Activated CD4-positive, alpha-beta T cell treated with anti-CD3 and anti-CD28 coated beads, Interleukin-2, amount 50 U/mL, for 24 hours (primary cell): ENCODE results near the gene OR10H2.
"Not testable (repeated sequence)": the region's sequence is repeated elsewhere in the genome, so short reads cannot be mapped to it uniquely, and the experiment has no call there.

Source experiments
- DNase-seq, 2 donors: peaks; one replicate each; pipeline ENCODE4 v3.0.0-alpha.2; 2020; ENCODE audit warnings: low read depth in 1 of 2, low spot score in 1 of 2

The OR10H2 gene

GRCh38 chr19:15727724-15728123 lies at the start of gene OR10H2:
OR10H2 (plus strand) TSS chr19:15728024; CDS start chr19:15728044, 20 bp downstream.
- no peak for DNase-seq

GRCh38 chr19:15679089-15679488 lies 48.7 kb upstream of the OR10H2 start:
- DNase-seq, result no peak

GRCh38 chr19:15679865-15680264 lies 48.0 kb upstream of the OR10H2 start:
- DNase-seq, result not testable (repeated sequence)

GRCh38 chr19:15680478-15681322 lies 47.1 kb upstream of the OR10H2 start:
- no peak for DNase-seq

GRCh38 chr19:15683411-15683810 lies 44.4 kb upstream of the OR10H2 start:
- no peak for DNase-seq

- no peak for DNase-seq
Measured at GRCh38 chr19:15684828-15685227, 43.0 kb upstream of the OR10H2 start.

GRCh38 chr19:15696654-15697194 lies 31.1 kb upstream of the OR10H2 start:
- DNase-seq, result no peak

- no peak for DNase-seq
Measured at GRCh38 chr19:15701757-15702533, 25.9 kb upstream of the OR10H2 start.

- peak in 1 of 2 donors; percentile 1 for DNase-seq
Measured at GRCh38 chr19:15702534-15702930, 25.3 kb upstream of the OR10H2 start.

GRCh38 chr19:15714638-15715037 lies 13.2 kb upstream of the OR10H2 start:
- no peak for DNase-seq

- DNase-seq, result no peak
Measured at GRCh38 chr19:15715642-15716041, 12.2 kb upstream of the OR10H2 start.

GRCh38 chr19:15717809-15718208 lies 10.0 kb upstream of the OR10H2 start:
- no peak for DNase-seq

- no peak for DNase-seq
Measured at GRCh38 chr19:15721268-15721667, 6.6 kb upstream of the OR10H2 start.

- DNase-seq, result no peak
Measured at GRCh38 chr19:15722956-15723355, 4.9 kb upstream of the OR10H2 start.

GRCh38 chr19:15730538-15730937 lies 2.7 kb downstream of the OR10H2 start:
- DNase-seq, result no peak

- no peak for DNase-seq
Measured at GRCh38 chr19:15732388-15732787, 4.6 kb downstream of the OR10H2 start.

- DNase-seq, result no peak
Measured at GRCh38 chr19:15733895-15734294, 6.1 kb downstream of the OR10H2 start.

GRCh38 chr19:15737722-15738121 lies 9.9 kb downstream of the OR10H2 start, which contains the start of gene OR10H3:
OR10H3 (plus strand) TSS chr19:15737985; CDS start chr19:15741393, 3,408 bp downstream.
- no peak for DNase-seq

- no peak for DNase-seq
Measured at GRCh38 chr19:15740785-15741184, 13.0 kb downstream of the OR10H2 start.

GRCh38 chr19:15748239-15748638 lies 20.4 kb downstream of the OR10H2 start:
- DNase-seq, result no peak

GRCh38 chr19:15758379-15758778 lies 30.6 kb downstream of the OR10H2 start:
- DNase-seq, result no peak
